HG02870 (cell line): ENCODE results near the gene PHRF1.

Experiments
- ATAC-seq: cut with Tn5 transposase; IDR thresholded peaks from one replicate; pipeline ENCODE4 v1.9.1; 2021; ENCODE audit warnings: mild to moderate bottlenecking, moderate library complexity; ENCODE audit not compliant: unreplicated experiment

PHRF1 gene

GRCh38 chr11:537622-538430 lies 38.4 kb upstream of the PHRF1 start:
- ATAC-seq: no peak

- no peak for ATAC-seq
These were observed 37.7 kb upstream of the PHRF1 start for GRCh38 chr11:538431-539051.

- no peak for ATAC-seq
These were observed 36.2 kb upstream of the PHRF1 start for GRCh38 chr11:539971-540481.

- no peak for ATAC-seq
These were observed 35.5 kb upstream of the PHRF1 start for GRCh38 chr11:540583-541432.

- no peak for ATAC-seq
These were observed 34.8 kb upstream of the PHRF1 start for GRCh38 chr11:541433-541885.

GRCh38 chr11:544817-545166 lies 31.5 kb upstream of the PHRF1 start:
- no peak for ATAC-seq

- no peak for ATAC-seq
These were observed 31.1 kb upstream of the PHRF1 start for GRCh38 chr11:545171-545570.

- no peak for ATAC-seq
These were observed 27.3 kb upstream of the PHRF1 start for GRCh38 chr11:548700-549603.

- ATAC-seq: no peak
These were observed 26.1 kb upstream of the PHRF1 start for GRCh38 chr11:550021-550745.

- ATAC-seq: no peak
These were observed 25.6 kb upstream of the PHRF1 start for GRCh38 chr11:550746-551085.

GRCh38 chr11:551131-551530 lies 25.1 kb upstream of the PHRF1 start:
- no peak for ATAC-seq

- ATAC-seq: no peak
These were observed 24.7 kb upstream of the PHRF1 start for GRCh38 chr11:551596-551995.

- ATAC-seq: no peak
These were observed 22.9 kb upstream of the PHRF1 start for GRCh38 chr11:553083-553987.

GRCh38 chr11:553988-554340 lies 22.3 kb upstream of the PHRF1 start:
- ATAC-seq: no peak

- ATAC-seq: peak; percentile 59
These were observed 21.6 kb upstream of the PHRF1 start for GRCh38 chr11:554428-555226.

GRCh38 chr11:555227-555779 lies 21.0 kb upstream of the PHRF1 start:
- no peak for ATAC-seq

GRCh38 chr11:555780-556661 lies 20.2 kb upstream of the PHRF1 start:
- no peak for ATAC-seq
